Endothelial cell of umbilical vein (primary cell): ENCODE measurements around the gene ZDHHC16.

Experiments
- CTCF ChIP-seq, 2 donors: IDR thresholded peaks; 1 replicate in 1 of 2; 2 replicates in 1 of 2; pipeline ENCODE4 v1.5.1; 2011; ENCODE audit warnings: low read length in 2 of 2, mild to moderate bottlenecking in 2 of 2, moderate library complexity in 2 of 2, control low read depth in 1 of 2, inconsistent platforms in 1 of 2, low read depth in 1 of 2; ENCODE audit not compliant: insufficient read depth in 1 of 2; ENCODE audit errors: extremely low read depth in 1 of 2
- POLR2A ChIP-seq: IDR thresholded peaks from 2 replicates; pipeline ENCODE4 v1.6.1; 2012; ENCODE audit warnings: low read depth, mild to moderate bottlenecking, control low read depth, low read length

- TF ChIP-seq CTCF (IDR thresholded peaks at IDR 0.05; ENCODE audit: extremely low read depth in 1 of 2, insufficient read depth in 1 of 2, low read depth in 1 of 2, low read length in 2 of 2) (no peak), POLR2A (no peak)
Measured at GRCh38 chr10:97435211-97435610, 10.8 kb upstream of the ZDHHC16 start.
